Gastroesophageal sphincter (tissue), 4 donors: ENCODE data around the gene AKAP13. TPM values are rescaled to one million over a fixed set of nuclear protein-coding genes. Genes with fewer than 3 reads are reported as not detected.
"Not testable (repeated sequence)": the region's sequence is repeated elsewhere in the genome, so short reads cannot be mapped to it uniquely, and the experiment has no call there.

Source experiments
- ATAC-seq: fragments of 150-250 bp; one replicate; pipeline ENCODE4 v1.9.1; 2016; ENCODE audit warnings: mild to moderate bottlenecking, moderate library complexity
- H3K27ac ChIP-seq, 4 donors: fragments of 200-600 bp; sonication (generic) in 3 of 4; 1 replicate in 3 of 4; 2 replicates in 1 of 4; pipeline ENCODE4 v1.5.1; 2016 to 2019
- H3K27me3 ChIP-seq: fragments of 200-600 bp; sonication (generic); one replicate; pipeline ENCODE4 v1.5.1; 2019
- H3K36me3 ChIP-seq, 2 donors: fragments of 200-600 bp; sonication (generic); one replicate each; pipeline ENCODE4 v1.5.1; 2019; ENCODE audit warnings: control low read depth in 1 of 2
- H3K4me1 ChIP-seq, 3 donors: fragments of 200-600 bp; sonication (generic); 1 replicate in 2 of 3; 2 replicates in 1 of 3; pipeline ENCODE4 v1.5.1; 2016 to 2019; ENCODE audit warnings: control low read depth in 2 of 3
- H3K4me3 ChIP-seq, 2 donors: fragments of 200-600 bp; sonication (generic); one replicate each; pipeline ENCODE4 v1.5.1; 2019; ENCODE audit warnings: mild to moderate bottlenecking in 1 of 2, moderate library complexity in 1 of 2
- H3K9me3 ChIP-seq, 3 donors: fragments of 200-600 bp; sonication (generic); one replicate each; pipeline ENCODE4 v1.5.1; 2017 to 2019; ENCODE audit warnings: control low read depth in 2 of 3
- CTCF ChIP-seq, 4 experiments: fragments of 200-600 bp in 2 of 4; fragments of 450-650 bp in 2 of 4; sonication (generic) in 1 of 4; IDR thresholded peaks; one replicate each; pipeline ENCODE4 v1.5.1; 2017 to 2019; ENCODE audit warnings: antibody characterized with exemption in 4 of 4, mild to moderate bottlenecking in 2 of 4, moderate library complexity in 2 of 4
- EP300 ChIP-seq: sonication (generic); formaldehyde crosslinking; IDR thresholded peaks from one replicate; pipeline ENCODE4 v1.6.1; 2017; ENCODE audit warnings: antibody characterized with exemption, mild to moderate bottlenecking
- POLR2A ChIP-seq, 2 donors: fragments of 450-650 bp; IDR thresholded peaks; one replicate each; pipeline ENCODE4 v1.6.1; 2017; ENCODE audit warnings: antibody characterized with exemption in 2 of 2, mild to moderate bottlenecking in 2 of 2, moderate library complexity in 1 of 2
- POLR2AphosphoS5 ChIP-seq: sonication (generic); formaldehyde crosslinking; IDR thresholded peaks from one replicate; pipeline ENCODE4 v1.6.1; 2017; ENCODE audit warnings: antibody characterized with exemption
- WGBS, 2 donors: methylation state at CpG; one replicate each; pipeline ENCODE4 v1.1.5; 2018; ENCODE audit warnings: low coverage in 1 of 2; 5-methylcytosine and 5-hydroxymethylcytosine counted together
- total RNA-seq, 4 donors: library from RNA; depleted of rRNA; stranded (reverse); fragments of >200 nt; gene quantifications; one replicate each; pipeline ENCODE4 v1.1.0, GENCODE V29; 2016

Gene AKAP13
- total RNA-seq, 4 donors from 2014 or later, result 196 to 252 (median 215) TPM

- peak; percentile 47 for TF ChIP-seq POLR2AphosphoS5
- WGBS, 2 donors, result 67 to 76% methylated on average over 1 to 3 of the region's 6 CpGs
- H3K4me1 ChIP-seq, H3K9me3 ChIP-seq, H3K27me3 ChIP-seq, H3K4me3 ChIP-seq, H3K36me3 ChIP-seq: not testable (repeated sequence)
- ATAC-seq, result peak; percentile 80
- peak overlapping the region in 1 of 4 donors; percentile 29 for H3K27ac ChIP-seq
Measured at GRCh38 chr15:85344653-85345114, 35.7 kb upstream of the AKAP13 start.

GRCh38 chr15:85345196-85345918 is 35.0 kb upstream of the AKAP13 start:
- not testable (repeated sequence) for H3K36me3 ChIP-seq, H3K27me3 ChIP-seq, H3K4me3 ChIP-seq, H3K9me3 ChIP-seq, H3K4me1 ChIP-seq
- WGBS, 2 donors, result 62 to 84% methylated on average over 4 of the region's 4 CpGs
- peak overlapping the region in 2 of 4 donors; percentile 29 to 31 for H3K27ac ChIP-seq
- ATAC-seq, result peak; percentile 76

GRCh38 chr15:85346462-85347084 is 33.8 kb upstream of the AKAP13 start:
- not testable (repeated sequence) for H3K36me3 ChIP-seq, H3K4me3 ChIP-seq, ATAC-seq, H3K27ac ChIP-seq, H3K9me3 ChIP-seq, H3K4me1 ChIP-seq, H3K27me3 ChIP-seq
- WGBS, 2 donors, result 100% methylated on average over 1 of the region's 1 CpG

- peak overlapping the region in 1 of 4 donors; percentile 27 for H3K27ac ChIP-seq
- WGBS, 2 donors, result 72 to 81% methylated on average over 5 of the region's 5 CpGs
- ATAC-seq, result not testable (repeated sequence)
Measured at GRCh38 chr15:85347264-85348047, 32.9 kb upstream of the AKAP13 start.

GRCh38 chr15:85348048-85348766 is 32.2 kb upstream of the AKAP13 start:
- not testable (repeated sequence) for H3K4me3 ChIP-seq, H3K4me1 ChIP-seq, H3K36me3 ChIP-seq, ATAC-seq, H3K27me3 ChIP-seq, H3K9me3 ChIP-seq
- peak overlapping the region in 1 of 4 donors; percentile 27 for H3K27ac ChIP-seq
- 64% methylated on average over 6 of the region's 8 CpGs; no CpG with 5 or more reads in 1 of the 2 donors for WGBS, 2 donors

More at GRCh38 chr15:85347264-85348047, 32.9 kb upstream of the AKAP13 start:
- H3K4me1 ChIP-seq, H3K4me3 ChIP-seq, H3K9me3 ChIP-seq, H3K27me3 ChIP-seq, H3K36me3 ChIP-seq: not testable (repeated sequence)

GRCh38 chr15:85349062-85349461 is 31.3 kb upstream of the AKAP13 start:
- H3K27ac ChIP-seq, H3K36me3 ChIP-seq, ATAC-seq, H3K4me1 ChIP-seq, H3K9me3 ChIP-seq, H3K27me3 ChIP-seq, H3K4me3 ChIP-seq: not testable (repeated sequence)
- 81 to 82% methylated on average over 2 to 3 of the region's 4 CpGs for WGBS, 2 donors

- no peak overlapping the region for H3K4me3 ChIP-seq
- no peak for TF ChIP-seq POLR2A (IDR thresholded peaks at IDR 0.05)
- no peak for TF ChIP-seq POLR2AphosphoS5
- no peak for TF ChIP-seq EP300
- no peak for TF ChIP-seq CTCF (IDR thresholded peaks at IDR 0.05)
- peaks cover 0 to 7% (median 0%) of the 10 kb centered on the region in 3 donors for H3K4me1 ChIP-seq
- no peaks in the 10 kb centered on the region for H3K27me3 ChIP-seq
- no peaks in the 10 kb centered on the region for H3K36me3 ChIP-seq
- no peak overlapping the region for H3K27ac ChIP-seq
- no peaks in the 10 kb centered on the region for H3K9me3 ChIP-seq
- no peak for ATAC-seq
- 75 to 88% methylated on average over 1 to 3 of the region's 3 CpGs for WGBS, 2 donors
Measured at GRCh38 chr15:85350395-85350794, 30.0 kb upstream of the AKAP13 start.

GRCh38 chr15:85351501-85351900 is 28.9 kb upstream of the AKAP13 start:
- peaks cover 0 to 12% (median 0%) of the 10 kb centered on the region in 3 donors for H3K4me1 ChIP-seq
- WGBS, 2 donors, result 85 to 100% methylated on average over 1 to 8 of the region's 8 CpGs

More at GRCh38 chr15:85351501-85351900, 28.9 kb upstream of the AKAP13 start:
- ATAC-seq, H3K9me3 ChIP-seq, H3K36me3 ChIP-seq, H3K27ac ChIP-seq, H3K27me3 ChIP-seq, H3K4me3 ChIP-seq: not testable (repeated sequence)
